Prostate gland (tissue), 2 donors: ENCODE data around the gene MICAL3.

ENCODE experiments used
- CTCF ChIP-seq, 4 experiments: fragments of 200-600 bp in 2 of 4; fragments of 450-650 bp in 2 of 4; sonication (generic) in 2 of 4; IDR thresholded peaks; 1 replicate in 3 of 4; 2 replicates in 1 of 4; pipeline ENCODE4 v1.5.1; 2016 to 2019; ENCODE audit warnings: antibody characterized with exemption in 4 of 4, mild to moderate bottlenecking in 2 of 4, moderate library complexity in 2 of 4
- POLR2A ChIP-seq: fragments of 450-650 bp; IDR thresholded peaks from one replicate; pipeline ENCODE4 v1.6.1; 2016; ENCODE audit warnings: antibody characterized with exemption, mild to moderate bottlenecking
- POLR2AphosphoS5 ChIP-seq: sonication (generic); formaldehyde crosslinking; IDR thresholded peaks from one replicate; pipeline ENCODE4 v1.6.1; 2017; ENCODE audit warnings: antibody characterized with exemption

- no peak for TF ChIP-seq POLR2A
- no peak for TF ChIP-seq POLR2AphosphoS5
- no peak for TF ChIP-seq CTCF (IDR thresholded peaks at IDR 0.05)
Observed at GRCh38 chr22:17944256-17944655, 80.1 kb downstream of the MICAL3 start.
